ENCODE results near the gene ASCL5. TPM values are rescaled to one million over a fixed set of nuclear protein-coding genes. Genes with fewer than 3 reads are reported as not detected.

The ASCL5 gene
- total and polyA plus RNA-seq, 2 of the 13 experiments (the other 11 are each of a cell fraction or from before 2014, with no cell fraction given) = not detected

DNA sequence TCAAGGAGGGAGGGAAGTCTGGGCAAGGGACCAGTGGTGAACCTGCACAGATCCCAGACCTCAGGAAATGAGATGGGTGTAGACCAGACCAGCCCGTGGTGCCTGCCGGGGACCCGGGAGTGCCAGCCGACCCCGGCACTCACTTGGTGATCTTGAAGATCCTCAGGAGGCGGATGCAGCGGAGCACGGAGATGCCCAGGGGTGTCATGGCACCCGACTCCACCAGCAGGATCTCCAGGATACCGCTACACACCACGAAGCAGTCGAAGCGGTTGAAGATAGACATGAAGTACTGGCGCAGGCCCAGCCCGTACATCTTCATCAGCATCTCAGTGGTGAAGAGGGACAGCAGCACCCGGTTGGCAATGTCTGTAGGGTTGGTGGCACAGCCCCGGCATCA, 49.2 kb downstream of the ASCL5 start (continued):
- TF ChIP-seq ZNF703 (CRISPR knock-in tag; IDR thresholded peaks at IDR 0.05; ENCODE audit: borderline replicate concordance) (no peak), FOXA1 (IDR thresholded peaks at IDR 0.05) (no peak), FOXA1 (CRISPR knock-in tag; IDR thresholded peaks at IDR 0.05) (no peak), ZNF264 (CRISPR knock-in tag; IDR thresholded peaks at IDR 0.05) (no peak), HNF4A (CRISPR knock-in tag; IDR thresholded peaks at IDR 0.05) (no peak)

DNA sequence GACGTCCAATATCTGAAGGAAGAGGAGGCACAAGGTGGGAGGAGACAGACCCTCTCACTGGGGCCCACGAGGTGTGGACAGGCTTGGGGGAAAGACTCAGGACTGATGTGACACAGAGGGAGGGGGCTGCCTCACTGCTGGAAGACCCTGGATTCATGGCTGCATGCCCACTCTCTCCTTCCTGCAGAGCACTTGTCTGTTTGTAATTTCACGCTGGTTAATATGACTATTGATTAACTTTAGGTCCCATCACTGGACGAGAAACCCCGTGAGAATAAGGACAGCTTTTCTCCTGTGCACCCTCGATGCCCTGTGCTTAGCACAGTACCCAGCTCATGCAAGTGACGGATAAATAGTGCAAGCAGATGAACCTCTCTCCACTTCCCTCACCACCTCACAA, 49.9 kb downstream of the ASCL5 start:
- no peak for ATAC-seq
- TF ChIP-seq ATF7 (IDR thresholded peaks at IDR 0.05) (no peak), ATF7 (CRISPR knock-in tag; IDR thresholded peaks at IDR 0.05) (no peak), ZNF354B (CRISPR knock-in tag; IDR thresholded peaks at IDR 0.05) (no peak), ONECUT2 (CRISPR knock-in tag; IDR thresholded peaks at IDR 0.05) (no peak), SP140L (CRISPR knock-in tag; IDR thresholded peaks at IDR 0.05; ENCODE audit: borderline replicate concordance) (no peak), HDAC6 (IDR thresholded peaks at IDR 0.05; ENCODE audit: low read depth, low read length) (no peak), ZNF292 (CRISPR knock-in tag; IDR thresholded peaks at IDR 0.05; ENCODE audit: borderline replicate concordance, low read depth) (no peak), TARDBP (CRISPR knock-in tag; IDR thresholded peaks at IDR 0.05) (no peak), ZFP90 (CRISPR knock-in tag; IDR thresholded peaks at IDR 0.05; ENCODE audit: borderline replicate concordance) (no peak), SMAD3 (CRISPR knock-in tag; IDR thresholded peaks at IDR 0.05) (no peak), THAP11 (CRISPR knock-in tag; IDR thresholded peaks at IDR 0.05) (no peak), RBM39 (IDR thresholded peaks at IDR 0.05; ENCODE audit: low read depth, low read length, poor library complexity, severe bottlenecking) (no peak), MATR3 (CRISPR knock-in tag; IDR thresholded peaks at IDR 0.05) (no peak), FOXA1 (IDR thresholded peaks at IDR 0.05) (no peak), FOXA1 (CRISPR knock-in tag; IDR thresholded peaks at IDR 0.05) (no peak), ATRX (CRISPR knock-in tag; IDR thresholded peaks at IDR 0.05; ENCODE audit: borderline replicate concordance) (no peak)
- TF ChIP-seq, protein P1, sequence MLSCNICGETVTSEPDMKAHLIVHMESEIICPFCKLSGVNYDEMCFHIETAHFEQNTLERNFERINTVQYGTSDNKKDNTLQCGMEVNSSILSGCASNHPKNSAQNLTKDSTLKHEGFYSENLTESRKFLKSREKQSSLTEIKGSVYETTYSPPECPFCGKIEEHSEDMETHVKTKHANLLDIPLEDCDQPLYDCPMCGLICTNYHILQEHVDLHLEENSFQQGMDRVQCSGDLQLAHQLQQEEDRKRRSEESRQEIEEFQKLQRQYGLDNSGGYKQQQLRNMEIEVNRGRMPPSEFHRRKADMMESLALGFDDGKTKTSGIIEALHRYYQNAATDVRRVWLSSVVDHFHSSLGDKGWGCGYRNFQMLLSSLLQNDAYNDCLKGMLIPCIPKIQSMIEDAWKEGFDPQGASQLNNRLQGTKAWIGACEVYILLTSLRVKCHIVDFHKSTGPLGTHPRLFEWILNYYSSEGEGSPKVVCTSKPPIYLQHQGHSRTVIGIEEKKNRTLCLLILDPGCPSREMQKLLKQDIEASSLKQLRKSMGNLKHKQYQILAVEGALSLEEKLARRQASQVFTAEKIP (CRISPR knock-in tag; IDR thresholded peaks at IDR 0.05; ENCODE audit: borderline replicate concordance) = no peak
- Histone ChIP-seq H3K4me3 (replicated peaks in 1 of 3; ENCODE audit: insufficient read depth in 1 of 3, low read depth in 2 of 3, low read length in 3 of 3) (no peak overlapping the region), H3K27ac (ENCODE audit: extremely low read length, insufficient read depth, low read length) (no peak overlapping the region), H3K4me2 (ENCODE audit: low read depth, low read length) (no peak overlapping the region), H3K27me3 (ENCODE audit: control insufficient read depth in 1 of 2, insufficient read depth in 2 of 2, low read length in 2 of 2) (peaks cover 1 to 45% of the 10 kb centered on the region in 2 experiments), H3K36me3 (replicated peaks in 1 of 2; ENCODE audit: control insufficient read depth in 1 of 2, insufficient read depth in 2 of 2, low read length in 2 of 2) (no peaks in the 10 kb centered on the region), H4K20me1 (ENCODE audit: insufficient read depth, low read length) (no peaks in the 10 kb centered on the region), H2AFZ (ENCODE audit: low read length) (no peak overlapping the region), H3K9me3 (ENCODE audit: low read length) (no peaks in the 10 kb centered on the region), H3K79me2 (ENCODE audit: insufficient read depth, low read length) (no peaks in the 10 kb centered on the region), H3K9ac (ENCODE audit: insufficient read depth, low read depth, low read length) (no peak overlapping the region), H3K4me1 (ENCODE audit: insufficient read depth, low read length) (no peaks in the 10 kb centered on the region)
- POLR2A ChIA-PET = no interaction called here
- CTCF ChIA-PET (ENCODE audit: low intra/inter-chr PET ratio, low total read pairs) = no interaction called here
- intact Hi-C loops (cut with micrococcal nuclease; ENCODE audit: unreplicated experiment) (no loop called here), in situ Hi-C loops (cut with HindIII; ENCODE audit: extremely low pct_ligation_motif_present, low pct_unique_long_range_greater_than_20kb) (no loop called here)
- no TSS peak for BruUV-seq (replicated peaks)
- no peak for FAIRE-seq
- WGBS (ENCODE audit: low lambda C conversion rate) = 16% methylated on average over 7 of the region's 7 CpGs
- DNase-seq (ENCODE audit: low spot score) = no peak
